TTC549 (cell line): ENCODE measurements around the gene ENPP3.

Experiments used
- FAIRE-seq: peaks from 2 replicates; lab custom pipeline; 2012; peaks lifted over from hg19 to GRCh38; lab: Jason Lieb, UNC

Gene ENPP3

DNA sequence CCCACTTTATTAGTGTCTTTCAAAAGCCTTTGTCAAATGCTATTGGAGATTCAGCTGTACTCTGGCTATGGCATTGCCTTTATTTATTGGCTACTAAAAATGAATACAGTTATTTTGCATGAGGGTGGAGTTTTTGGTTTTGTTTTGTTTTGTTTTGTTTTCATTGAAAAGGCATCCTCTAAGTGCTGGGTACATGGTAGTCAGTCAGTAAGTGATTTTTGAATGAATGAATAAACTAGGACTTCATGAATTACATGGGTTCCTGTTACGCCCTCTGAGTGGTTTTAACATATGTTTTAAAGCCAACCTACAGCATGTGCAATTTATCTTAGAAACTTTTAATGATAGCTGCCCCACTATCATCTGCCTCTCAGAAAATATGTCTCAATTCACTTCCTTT is 131.9 kb downstream of the ENPP3 start:
- FAIRE-seq: no peak

DNA sequence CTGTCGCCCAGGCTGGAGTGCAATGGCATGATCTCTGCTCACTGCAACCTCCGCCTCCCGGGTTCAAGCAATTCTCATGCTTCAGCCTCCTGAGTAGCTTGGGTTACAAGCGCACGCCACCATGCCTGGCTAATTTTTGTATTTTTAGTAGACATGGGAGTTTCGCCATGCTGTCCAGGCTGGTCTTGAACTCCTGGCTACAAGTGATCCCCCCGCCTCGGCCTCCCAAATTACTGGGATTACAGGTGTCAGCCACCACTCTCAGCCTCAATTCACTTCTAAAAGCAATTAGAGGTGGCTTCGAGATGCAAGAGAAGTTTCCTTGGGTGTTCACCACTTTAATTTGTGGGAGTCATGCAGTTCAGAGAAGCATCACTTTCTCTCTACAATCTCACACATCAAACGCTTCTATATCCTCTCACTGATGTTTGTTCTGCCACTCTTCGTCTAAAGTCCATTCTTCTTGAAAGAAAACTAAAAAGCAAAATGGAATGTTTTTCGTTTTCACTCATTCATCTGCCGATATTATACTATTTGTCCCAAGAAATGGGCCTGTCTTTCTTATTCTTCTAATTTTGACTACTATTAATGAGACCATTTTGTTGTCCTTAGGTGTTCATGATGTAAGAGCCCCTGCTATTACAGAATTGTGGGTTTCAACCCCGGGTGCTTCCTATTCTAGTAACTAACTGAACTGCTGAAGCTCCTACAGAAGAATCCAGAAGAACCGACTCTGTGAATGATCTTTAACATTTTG is 132.5 kb downstream of the ENPP3 start:
- FAIRE-seq: no peak

DNA sequence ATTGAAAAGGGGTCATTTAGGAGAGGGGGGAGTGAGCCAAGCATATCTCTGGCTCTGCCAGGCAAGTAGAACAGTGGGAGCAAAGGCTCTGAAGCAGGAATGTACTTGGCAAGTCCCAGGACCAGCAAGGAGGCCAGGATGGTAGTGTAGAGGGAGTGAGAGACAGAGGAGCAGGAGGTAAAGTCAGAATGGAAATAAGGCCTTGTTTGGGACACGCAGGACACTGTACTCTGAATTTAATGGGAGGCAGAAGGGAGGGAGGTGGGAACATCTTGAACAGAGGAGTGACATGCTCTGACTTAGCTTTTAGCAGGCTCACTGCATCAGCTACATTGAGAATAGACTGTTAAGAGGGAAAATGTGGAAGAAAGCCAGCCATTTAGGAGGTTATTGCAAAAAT is 133.7 kb downstream of the ENPP3 start:
- no peak for FAIRE-seq

DNA sequence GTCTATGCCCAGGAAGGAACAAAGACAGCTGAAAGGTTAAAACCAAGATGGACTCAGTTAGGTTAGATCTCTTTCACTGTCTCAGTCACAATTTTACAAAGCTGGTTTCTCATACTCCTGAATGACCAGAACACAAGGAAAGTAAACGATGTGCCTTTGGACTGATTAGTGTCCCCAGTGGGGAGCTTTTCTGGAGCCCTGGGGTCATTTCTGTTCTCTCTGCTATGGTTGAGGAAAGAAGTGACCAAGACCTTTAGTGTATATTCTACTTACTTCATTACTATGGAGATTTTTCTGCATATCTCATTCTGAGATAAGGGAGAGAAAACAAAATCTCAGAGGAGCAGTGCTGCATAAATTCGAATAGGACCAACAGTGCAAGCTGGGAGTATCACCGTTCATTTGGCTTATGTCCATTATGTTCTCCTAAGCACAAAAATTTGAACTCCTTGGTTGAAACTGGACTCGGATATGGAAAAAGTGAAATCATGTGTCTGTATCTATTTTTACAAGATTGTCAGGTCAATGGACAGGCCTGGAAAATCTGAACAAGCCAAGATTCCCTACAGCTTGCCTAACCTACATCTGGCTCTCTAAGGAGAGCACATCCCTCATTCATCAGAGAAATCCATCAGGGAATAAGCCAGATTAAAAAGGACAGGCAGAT is 136.3 kb downstream of the ENPP3 start:
- FAIRE-seq: no peak

DNA sequence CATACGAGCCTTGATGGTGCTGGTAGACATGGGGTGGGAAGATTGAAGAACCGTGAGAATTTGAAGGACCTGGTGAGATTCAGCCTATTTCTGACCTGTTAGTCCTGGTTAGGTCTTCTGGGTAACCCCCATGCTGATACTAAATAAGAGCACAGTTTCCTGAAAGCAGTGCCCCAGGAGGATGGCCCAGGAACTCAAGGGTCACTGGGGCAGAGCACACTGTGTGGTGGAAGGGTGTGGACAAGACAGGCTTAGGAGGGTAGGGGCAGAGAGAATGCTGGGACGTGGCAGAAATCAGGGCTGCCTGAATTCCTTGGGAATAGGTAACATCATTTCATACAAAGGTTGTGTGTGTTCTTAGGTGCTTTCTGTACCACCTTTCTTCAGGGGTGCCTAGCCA is 138.8 kb downstream of the ENPP3 start:
- FAIRE-seq: no peak

DNA sequence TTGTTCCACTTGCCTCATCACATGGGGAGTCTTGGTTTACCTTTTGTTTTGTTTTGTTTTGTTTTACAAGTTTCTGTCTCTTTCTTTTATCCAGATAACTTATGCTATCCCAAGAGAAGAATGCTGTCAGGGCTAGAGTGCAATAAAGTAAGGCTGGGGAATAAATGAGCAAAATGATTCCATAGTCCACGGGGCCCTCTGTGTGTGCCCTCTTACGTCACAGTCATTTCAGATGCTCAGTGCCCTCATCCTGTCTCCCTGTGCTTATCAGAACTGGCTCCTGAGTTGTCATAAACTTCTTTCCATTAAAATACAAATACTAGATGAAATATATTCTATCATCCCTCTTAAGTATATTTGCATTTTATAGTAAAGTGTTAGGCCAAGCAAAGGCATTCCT is 139.9 kb downstream of the ENPP3 start:
- FAIRE-seq: no peak

DNA sequence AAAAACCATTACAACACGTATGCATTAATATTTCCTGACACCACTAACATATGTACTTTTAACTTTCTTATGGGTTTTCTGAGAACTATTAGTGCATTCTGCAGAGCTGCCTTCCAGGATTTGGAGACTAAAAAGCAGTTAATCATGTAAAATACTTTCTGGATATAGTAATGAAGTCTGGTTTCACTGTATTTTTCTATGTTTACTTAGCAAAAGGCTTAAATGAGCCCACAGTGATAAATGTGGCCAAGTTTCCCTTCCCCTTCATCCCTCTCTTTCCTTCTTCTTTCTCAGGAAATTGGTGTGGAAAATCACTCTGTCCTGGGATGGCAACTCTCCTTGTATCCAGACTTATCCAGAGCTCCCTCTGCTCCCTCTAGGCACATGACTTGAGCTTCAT is 141.1 kb downstream of the ENPP3 start:
- no peak for FAIRE-seq

DNA sequence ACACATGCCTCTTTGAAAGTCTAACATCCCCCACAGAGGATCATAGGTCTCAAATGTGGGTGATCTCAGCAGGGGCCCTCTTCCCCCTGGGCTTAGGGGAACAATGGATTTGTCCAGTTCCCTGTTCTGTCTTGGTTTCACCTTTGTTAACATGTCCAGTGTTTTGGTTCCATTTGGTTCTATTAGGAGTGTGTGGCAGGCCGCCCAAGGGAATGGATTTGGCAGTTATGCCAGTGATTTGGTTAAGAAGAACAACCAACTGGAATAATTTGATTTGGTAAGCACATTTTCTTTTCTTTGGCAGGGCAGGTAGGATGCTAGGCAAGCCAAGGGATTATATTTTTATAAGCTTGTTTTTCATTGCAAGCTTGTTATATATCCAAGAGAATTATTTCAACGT is 142.2 kb downstream of the ENPP3 start:
- FAIRE-seq: no peak

DNA sequence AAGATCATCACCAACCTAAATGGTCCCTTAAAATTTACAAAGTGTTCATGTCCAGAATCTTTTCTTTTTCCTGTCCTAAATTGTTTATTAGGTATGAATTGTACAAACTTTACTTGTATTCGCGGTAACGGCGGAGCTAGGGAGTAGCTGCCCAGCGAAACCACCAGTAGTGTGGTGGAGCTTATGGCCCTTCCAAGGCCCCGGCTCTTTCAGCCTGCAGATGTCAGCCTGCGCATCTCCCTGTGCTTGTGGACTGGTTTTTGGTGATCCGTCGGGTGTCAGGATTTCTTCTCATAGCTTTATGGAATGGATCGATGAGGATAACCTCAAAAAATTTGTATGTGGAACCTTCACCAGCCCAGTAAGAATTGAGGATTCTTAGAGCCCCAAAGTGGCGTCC is 143.5 kb downstream of the ENPP3 start:
- no peak for FAIRE-seq

DNA sequence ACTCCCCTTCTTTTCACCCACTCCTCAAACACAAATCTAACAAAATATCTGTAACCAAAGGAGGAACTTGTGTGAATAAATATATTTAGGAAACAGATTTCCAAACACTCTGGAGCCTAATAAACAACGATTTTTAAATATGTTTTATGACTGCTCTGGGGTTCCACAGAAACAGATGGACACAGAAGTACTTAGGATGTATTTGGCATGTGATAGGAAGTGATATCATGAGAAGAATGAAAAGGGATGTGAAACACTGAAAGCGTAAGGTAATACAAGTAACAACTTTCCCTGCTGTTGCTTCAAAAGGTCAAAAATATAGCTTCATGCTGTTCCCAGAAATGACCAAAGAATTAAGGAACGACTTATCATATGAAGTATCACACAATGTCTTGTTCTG is 144.6 kb downstream of the ENPP3 start:
- FAIRE-seq: no peak

DNA sequence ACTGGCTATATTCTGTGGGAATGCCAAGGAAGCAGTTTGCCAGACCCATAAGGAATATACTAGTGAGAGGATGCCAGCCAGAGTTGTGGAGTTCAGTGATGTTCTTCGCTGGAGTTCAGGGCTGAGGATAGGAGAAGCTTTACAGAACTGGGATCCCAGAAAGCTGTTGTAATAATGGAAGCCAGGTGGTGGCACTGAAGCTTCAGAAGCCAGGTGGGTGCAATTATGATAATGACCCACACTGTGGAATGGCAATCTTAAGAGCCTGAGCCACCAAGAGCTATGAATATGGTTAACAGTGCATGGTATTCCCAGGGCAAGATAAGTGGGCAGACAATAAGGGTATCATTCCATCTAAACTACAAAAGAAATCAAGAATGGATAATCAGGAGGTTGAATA is 145.7 kb downstream of the ENPP3 start:
- no peak for FAIRE-seq

DNA sequence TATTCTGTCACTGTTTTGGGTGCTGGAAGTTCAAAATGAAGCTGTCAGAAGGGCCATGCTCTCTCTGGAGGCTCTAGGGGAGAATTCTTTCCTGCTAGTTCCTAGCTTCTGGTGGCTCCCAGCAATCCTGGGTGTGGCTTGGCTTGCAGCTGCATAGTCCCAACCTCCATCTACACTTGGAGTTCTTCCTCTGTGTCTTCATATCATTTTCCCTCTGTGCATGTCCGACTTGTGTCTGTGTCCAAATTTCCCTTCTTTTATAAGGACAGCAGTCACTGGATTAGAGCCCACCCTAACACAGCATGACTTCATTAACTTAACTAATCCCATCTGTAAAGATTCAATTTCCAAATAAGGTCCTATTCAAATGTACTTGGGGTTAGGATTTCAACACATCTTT is 147.5 kb downstream of the ENPP3 start:
- FAIRE-seq: no peak

DNA sequence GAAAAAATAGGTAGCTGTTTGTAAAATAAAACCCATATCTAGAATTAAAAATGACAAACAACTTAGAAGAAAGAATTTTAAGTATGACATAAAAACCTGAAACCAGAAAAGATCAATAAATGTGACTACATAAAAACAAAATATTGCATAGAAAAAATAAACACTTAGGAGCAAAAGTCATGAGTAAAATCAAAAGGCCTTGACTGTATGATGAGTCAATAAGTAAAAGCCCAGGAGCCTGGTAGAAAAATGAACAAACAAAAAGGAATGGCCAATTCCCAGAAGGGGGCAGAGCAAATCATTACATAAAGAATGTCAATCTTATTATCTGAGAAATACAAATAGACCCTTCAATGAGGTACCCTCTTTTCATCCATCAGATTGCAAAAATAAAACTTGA is 150.0 kb downstream of the ENPP3 start:
- FAIRE-seq: no peak

DNA sequence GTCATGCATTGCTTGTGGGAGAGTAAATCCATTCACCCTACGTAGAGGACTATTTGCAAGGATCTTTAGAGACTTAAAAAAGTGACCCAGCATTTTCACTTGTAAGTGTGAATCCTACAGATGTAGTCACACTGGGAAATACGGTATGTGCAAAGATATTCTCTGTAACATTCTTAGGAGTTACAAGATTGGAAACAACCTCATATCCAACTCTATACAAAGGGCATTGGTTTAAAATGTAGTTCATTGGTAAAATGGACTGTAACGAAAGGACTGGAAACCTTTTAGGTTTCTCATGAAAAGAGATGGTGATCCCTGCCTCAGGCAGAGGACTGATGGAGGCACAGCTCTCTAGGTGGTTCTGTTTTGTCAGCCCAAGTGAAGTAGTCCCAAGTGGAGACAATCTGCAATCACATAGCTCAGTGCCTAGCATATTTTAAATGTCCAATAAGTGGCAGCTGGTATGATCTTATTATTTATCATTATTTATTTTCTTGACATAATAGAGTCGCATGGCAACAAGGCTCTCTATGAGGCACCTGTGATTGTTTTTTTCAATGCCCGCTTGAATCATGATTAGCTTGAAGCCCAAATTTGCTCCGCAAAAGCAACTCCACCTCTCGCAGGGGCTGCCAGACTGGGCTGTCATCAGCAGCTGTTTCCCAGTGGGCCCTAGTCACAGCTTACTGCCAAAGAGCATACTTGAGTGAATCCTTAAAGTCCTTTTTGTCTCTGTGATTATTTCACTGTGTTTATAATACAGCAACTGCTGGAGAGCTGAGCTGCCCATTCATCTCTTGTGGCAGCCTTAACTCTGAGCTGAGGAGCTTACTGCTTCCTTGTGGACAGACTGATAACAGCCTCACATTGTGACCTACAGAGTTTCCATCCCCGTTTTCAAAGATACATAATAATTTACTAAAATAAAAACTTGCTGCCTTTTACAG is 150.9 kb downstream of the ENPP3 start:
- FAIRE-seq: no peak

DNA sequence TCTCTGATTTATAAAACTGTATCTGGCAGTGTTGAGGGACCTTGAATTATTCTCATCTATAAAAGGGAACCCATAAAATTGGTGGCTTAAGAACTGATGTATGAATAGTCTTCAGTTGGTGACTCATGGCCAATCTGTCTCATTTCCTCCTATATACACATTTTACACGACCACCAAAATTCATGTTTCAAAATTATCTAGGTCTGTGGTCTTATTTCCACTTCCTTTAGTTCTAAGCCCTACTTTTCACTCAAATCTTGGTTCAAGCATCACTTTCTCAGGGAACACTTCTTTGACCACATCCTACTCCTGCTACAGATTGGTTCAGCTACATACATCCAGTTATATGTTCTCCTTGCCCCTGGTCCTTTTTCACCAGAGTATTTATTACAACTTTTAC is 152.1 kb downstream of the ENPP3 start:
- no peak for FAIRE-seq

DNA sequence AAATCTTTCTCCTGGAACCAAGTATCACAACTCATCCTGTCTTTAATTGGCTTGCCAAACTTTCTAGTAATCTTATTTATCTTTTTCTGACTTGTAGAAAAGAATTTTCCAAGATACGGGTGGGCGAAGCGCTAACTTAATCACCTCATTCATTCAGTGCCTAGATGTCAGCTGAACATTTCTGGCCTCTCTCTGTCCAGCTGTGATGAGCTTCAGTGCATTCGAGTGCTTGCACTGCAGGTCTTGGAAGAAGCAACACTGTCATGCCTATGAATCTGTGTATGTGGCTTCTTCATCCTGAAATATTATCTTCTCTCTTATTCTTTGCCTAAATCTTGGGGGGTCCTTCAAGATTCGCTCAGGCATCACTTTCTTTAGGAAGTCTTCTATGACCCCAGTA is 154.4 kb downstream of the ENPP3 start:
- no peak for FAIRE-seq

DNA sequence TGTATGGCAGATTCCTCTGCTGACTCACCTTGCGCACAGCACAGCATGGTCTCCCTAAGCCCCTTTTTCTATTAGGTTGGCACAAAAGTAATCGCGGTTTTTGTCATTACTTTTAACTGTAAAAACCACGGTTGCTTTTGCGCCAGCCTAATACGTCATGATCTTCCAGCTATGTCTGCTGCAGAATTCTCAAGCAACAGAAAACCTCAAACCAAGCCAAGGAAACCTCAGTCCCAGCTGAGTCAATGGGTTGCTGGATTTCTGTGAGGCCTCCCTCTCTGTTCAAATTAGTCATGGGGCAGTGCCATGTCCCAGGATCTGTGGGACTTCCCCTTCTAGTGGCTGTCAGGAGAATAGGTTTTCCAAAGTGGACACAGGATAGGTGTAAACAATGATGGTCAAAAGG is 155.0 kb downstream of the ENPP3 start:
- no peak for FAIRE-seq

DNA sequence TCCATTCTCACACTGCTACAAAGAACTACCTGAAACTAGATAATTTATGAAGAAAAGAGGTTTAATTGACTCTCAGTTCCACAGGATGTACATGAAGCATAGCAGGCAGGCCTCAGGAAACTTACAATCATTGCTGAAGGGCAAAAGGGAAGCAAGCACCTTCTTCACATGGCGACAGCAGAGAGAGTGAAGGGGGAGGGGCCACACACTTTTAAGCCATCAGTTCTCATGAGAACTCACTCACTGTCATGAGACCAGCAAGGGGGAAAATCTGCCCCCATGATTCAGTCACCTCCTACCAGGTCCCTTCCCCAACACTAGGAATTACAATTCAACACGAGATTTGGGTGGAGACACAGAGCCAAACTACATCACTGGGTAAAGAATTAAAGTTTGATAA is 158.3 kb downstream of the ENPP3 start:
- FAIRE-seq: no peak
